SKM-1 (cell line): ENCODE data around the gene PRKAR2B.
"Not testable (repeated sequence)": the region's sequence is repeated elsewhere in the genome, so short reads cannot be mapped to it uniquely, and the experiment has no call there.

Experiments
- DNase-seq: peaks from one replicate; lab custom pipeline; 2025; ENCODE audit not compliant: unreplicated experiment; lab: John Stamatoyannopoulos, UW

The PRKAR2B gene

GRCh38 chr7:107152011-107152410, 107.5 kb downstream of the PRKAR2B start:
- no peak for DNase-seq

- no peak for DNase-seq
Observed at GRCh38 chr7:107154826-107155225, 110.3 kb downstream of the PRKAR2B start.

- DNase-seq, result not testable (repeated sequence)
Observed at GRCh38 chr7:107155726-107156125, 111.2 kb downstream of the PRKAR2B start.

GRCh38 chr7:107157091-107157490, 112.6 kb downstream of the PRKAR2B start:
- DNase-seq, result no peak

- no peak for DNase-seq
Observed at GRCh38 chr7:107158028-107158427, 113.5 kb downstream of the PRKAR2B start.

GRCh38 chr7:107160389-107160788, 115.9 kb downstream of the PRKAR2B start:
- DNase-seq, result no peak

GRCh38 chr7:107161415-107161814, 116.9 kb downstream of the PRKAR2B start:
- no peak for DNase-seq

- no peak for DNase-seq
Observed at GRCh38 chr7:107162475-107162874, 118.0 kb downstream of the PRKAR2B start.

GRCh38 chr7:107164092-107164491, 119.6 kb downstream of the PRKAR2B start:
- no peak for DNase-seq

- no peak for DNase-seq
Observed at GRCh38 chr7:107165341-107165740, 120.8 kb downstream of the PRKAR2B start.

GRCh38 chr7:107166736-107167426, 122.4 kb downstream of the PRKAR2B start:
- DNase-seq, result no peak

- DNase-seq, result peak; percentile 71
Observed at GRCh38 chr7:107167483-107168232, 123.2 kb downstream of the PRKAR2B start.

GRCh38 chr7:107168233-107169119, 124.0 kb downstream of the PRKAR2B start, which contains the start of gene HBP1:
HBP1 (plus strand) TSS chr7:107169003; CDS start chr7:107179894, 10,891 bp downstream.
- peak; percentile 97 for DNase-seq

GRCh38 chr7:107169120-107170050, 124.9 kb downstream of the PRKAR2B start:
- peak; percentile 89 for DNase-seq

- DNase-seq, result no peak
Observed at GRCh38 chr7:107170051-107170915, 125.8 kb downstream of the PRKAR2B start.

- no peak for DNase-seq
Observed at GRCh38 chr7:107171496-107171895, 127.0 kb downstream of the PRKAR2B start.

GRCh38 chr7:107172276-107173032, 127.9 kb downstream of the PRKAR2B start:
- DNase-seq, result no peak

GRCh38 chr7:107173191-107173590, 128.7 kb downstream of the PRKAR2B start:
- no peak for DNase-seq
